Urinary bladder (tissue), 4 donors: Measurements from ENCODE around the gene RFXANK. TPM values are rescaled to one million over a fixed set of nuclear protein-coding genes. Genes with fewer than 3 reads are reported as not detected.
A peak's percentile ranks its signal among the peaks of the same experiment; 100 is the strongest.
"Not testable (repeated sequence)": the region's sequence is repeated elsewhere in the genome, so short reads cannot be mapped to it uniquely, and the experiment has no call there.

ENCODE experiments used
- DNase-seq: peaks from one replicate; pipeline ENCODE4 v3.0.0-alpha.2; 2015; ENCODE audit errors: extremely low spot score
- H3K27ac ChIP-seq: one replicate; pipeline ENCODE4 v1.5.1; 2013; ENCODE audit warnings: low read depth, mild to moderate bottlenecking, moderate library complexity
- H3K36me3 ChIP-seq: one replicate; pipeline ENCODE4 v1.6.1; 2013; ENCODE audit warnings: mild to moderate bottlenecking, moderate library complexity; ENCODE audit not compliant: insufficient read depth
- H3K4me1 ChIP-seq: one replicate; pipeline ENCODE4 v1.6.1; 2013; ENCODE audit warnings: mild to moderate bottlenecking, moderate library complexity; ENCODE audit not compliant: insufficient read depth
- H3K4me3 ChIP-seq: one replicate; pipeline ENCODE4 v1.5.1; 2013; ENCODE audit warnings: low read depth, low read length
- WGBS: extraction: QIAGEN DNeasy Blood & Tissue Kit; methylation state at CpG from one replicate; pipeline ENCODE4 v1.1.7; 2013; 5-methylcytosine and 5-hydroxymethylcytosine counted together
- polyA plus RNA-seq: library from polyadenylated mRNA; stranded (reverse); fragments of 200-250 nt; gene quantifications from one replicate; pipeline ENCODE4 v1.2.3, GENCODE V29; 2013
- total RNA-seq: library from RNA; depleted of rRNA; stranded (reverse); fragments of >200 nt; gene quantifications from one replicate; pipeline ENCODE4 v1.2.3, GENCODE V29; 2014
- donor health status: healthy with polysubstance abuse.
- donor health status: healthy.

The RFXANK gene
- total and polyA plus RNA-seq, 2 donors = 28.1 to 62.8 TPM

- H3K4me1 ChIP-seq = no peaks in the 10 kb centered on the region
- DNase-seq = no peak
- 76% methylated on average over 6 of the region's 6 CpGs for WGBS
Observed at GRCh38 chr19:19157808-19158207, 34.2 kb upstream of the RFXANK start.

GRCh38 chr19:19159534-19159933 is 32.5 kb upstream of the RFXANK start:
- no peak overlapping the region for H3K27ac ChIP-seq
- no peak for DNase-seq
- H3K4me3 ChIP-seq = no peak overlapping the region
- H3K36me3 ChIP-seq = no peaks in the 10 kb centered on the region
- H3K4me1 ChIP-seq = no peaks in the 10 kb centered on the region
- WGBS = 91% methylated on average over 4 of the region's 4 CpGs

More at GRCh38 chr19:19157808-19158207, 34.2 kb upstream of the RFXANK start:
- H3K4me3 ChIP-seq = no peak overlapping the region
- no peaks in the 10 kb centered on the region for H3K36me3 ChIP-seq
- H3K27ac ChIP-seq = no peak overlapping the region

- no peak for DNase-seq
- 59% methylated on average over 26 of the region's 26 CpGs for WGBS
- H3K27ac ChIP-seq = no peak overlapping the region
- H3K4me3 ChIP-seq = no peak overlapping the region
- H3K4me1 ChIP-seq = no peaks in the 10 kb centered on the region
- no peaks in the 10 kb centered on the region for H3K36me3 ChIP-seq
Observed at GRCh38 chr19:19160461-19161035, 31.5 kb upstream of the RFXANK start.

GRCh38 chr19:19162495-19162894 is 29.6 kb upstream of the RFXANK start:
- no peak overlapping the region for H3K27ac ChIP-seq
- 91% methylated on average over 7 of the region's 7 CpGs for WGBS
- H3K4me3 ChIP-seq = no peak overlapping the region
- H3K36me3 ChIP-seq = no peaks in the 10 kb centered on the region
- no peak for DNase-seq
- no peaks in the 10 kb centered on the region for H3K4me1 ChIP-seq

GRCh38 chr19:19165396-19165795 is 26.7 kb upstream of the RFXANK start:
- 95% methylated on average over 1 of the region's 1 CpG for WGBS
- Histone ChIP-seq H3K4me1 (no peaks in the 10 kb centered on the region), H3K36me3 (no peaks in the 10 kb centered on the region), H3K27ac (no peak overlapping the region), H3K4me3 (no peak overlapping the region)
- no peak for DNase-seq

GRCh38 chr19:19167612-19168011 is 24.4 kb upstream of the RFXANK start:
- H3K36me3 ChIP-seq = no peaks in the 10 kb centered on the region
- no peak overlapping the region for H3K4me3 ChIP-seq
- DNase-seq = no peak
- 86% methylated on average over 3 of the region's 3 CpGs for WGBS
- no peaks in the 10 kb centered on the region for H3K4me1 ChIP-seq
- H3K27ac ChIP-seq = no peak overlapping the region

GRCh38 chr19:19169236-19170052 is 22.6 kb upstream of the RFXANK start:
- 80% methylated on average over 9 of the region's 9 CpGs for WGBS
- DNase-seq = no peak
- no peaks in the 10 kb centered on the region for H3K36me3 ChIP-seq
- H3K4me3 ChIP-seq = no peak overlapping the region
- no peak overlapping the region for H3K27ac ChIP-seq
- no peaks in the 10 kb centered on the region for H3K4me1 ChIP-seq

- peak within 1 kb of the TSS; percentile 14 for H3K4me3 ChIP-seq
- WGBS = 9% methylated on average over 56 of the region's 56 CpGs
- H3K27ac ChIP-seq = no peak within 1 kb of the TSS
- H3K36me3 ChIP-seq = no peaks in the 10 kb centered on the region
- no peaks in the 10 kb centered on the region for H3K4me1 ChIP-seq
- no peak for DNase-seq
Observed at GRCh38 chr19:19170053-19170872, 21.8 kb upstream of the RFXANK start, which contains the start of gene MEF2B. MEF2B (minus strand) TSS chr19:19170263; CDS start chr19:19150735, 19,528 bp downstream.

- H3K4me1 ChIP-seq = no peaks in the 10 kb centered on the region
- no peak overlapping the region for H3K27ac ChIP-seq
- H3K36me3 ChIP-seq = no peaks in the 10 kb centered on the region
- no peak overlapping the region for H3K4me3 ChIP-seq
- WGBS = 67% methylated on average over 6 of the region's 6 CpGs
- no peak for DNase-seq
Observed at GRCh38 chr19:19170873-19171672, 21.0 kb upstream of the RFXANK start.

- Histone ChIP-seq H3K36me3 (no peaks in the 10 kb centered on the region), H3K27ac (no peak overlapping the region), H3K4me1 (no peaks in the 10 kb centered on the region), H3K4me3 (no peak overlapping the region)
- no peak for DNase-seq
- 39% methylated on average over 8 of the region's 8 CpGs for WGBS
Observed at GRCh38 chr19:19171821-19172532, 20.1 kb upstream of the RFXANK start.

GRCh38 chr19:19173243-19173642 is 18.8 kb upstream of the RFXANK start:
- H3K4me3 ChIP-seq, H3K27ac ChIP-seq, H3K36me3 ChIP-seq, H3K4me1 ChIP-seq, DNase-seq: not testable (repeated sequence)
- 90% methylated on average over 5 of the region's 5 CpGs for WGBS

GRCh38 chr19:19176950-19177349 is 15.1 kb upstream of the RFXANK start:
- Histone ChIP-seq H3K4me1 (no peaks in the 10 kb centered on the region), H3K27ac (no peak overlapping the region), H3K36me3 (no peaks in the 10 kb centered on the region), H3K4me3 (no peak overlapping the region)
- DNase-seq = no peak
- WGBS = 86% methylated on average over 8 of the region's 8 CpGs
